GM18517 (cell line): ENCODE results near the gene ADAP1.
"Not testable (repeated sequence)": the region's sequence is repeated elsewhere in the genome, so short reads cannot be mapped to it uniquely, and the experiment has no call there.

ENCODE experiments used
- ATAC-seq: cut with Tn5 transposase; IDR thresholded peaks from one replicate; pipeline ENCODE4 v1.9.1; 2021; ENCODE audit warnings: mild to moderate bottlenecking, moderate library complexity; ENCODE audit not compliant: unreplicated experiment

ADAP1 gene

GRCh38 chr7:975702-976473 is 21.4 kb upstream of the ADAP1 start:
- ATAC-seq = no peak

GRCh38 chr7:974820-975681 is 20.6 kb upstream of the ADAP1 start, which contains the start of gene COX19:
COX19 (minus strand) TSS chr7:975549; CDS start chr7:975509, 40 bp downstream.
- peak; percentile 50 for ATAC-seq

- no peak for ATAC-seq
These were observed 19.7 kb upstream of the ADAP1 start for GRCh38 chr7:974172-974571.

- no peak for ATAC-seq
These were observed 18.8 kb upstream of the ADAP1 start for GRCh38 chr7:973312-973711.

- no peak for ATAC-seq
These were observed 18.3 kb upstream of the ADAP1 start for GRCh38 chr7:972676-973309.

GRCh38 chr7:972110-972509 is 17.6 kb upstream of the ADAP1 start:
- ATAC-seq = no peak

GRCh38 chr7:970744-971143 is 16.3 kb upstream of the ADAP1 start:
- no peak for ATAC-seq

GRCh38 chr7:969403-969802 is 14.9 kb upstream of the ADAP1 start:
- no peak for ATAC-seq

- ATAC-seq = no peak
These were observed 14.0 kb upstream of the ADAP1 start for GRCh38 chr7:968205-969105.

GRCh38 chr7:967361-968082 is 13.0 kb upstream of the ADAP1 start:
- ATAC-seq = no peak

GRCh38 chr7:966291-967069 is 12.0 kb upstream of the ADAP1 start:
- no peak for ATAC-seq

GRCh38 chr7:964401-965231 is 10.1 kb upstream of the ADAP1 start:
- no peak for ATAC-seq

- no peak for ATAC-seq
These were observed 9.0 kb upstream of the ADAP1 start for GRCh38 chr7:963236-964078.

GRCh38 chr7:962401-963081 is 8.1 kb upstream of the ADAP1 start:
- no peak for ATAC-seq

GRCh38 chr7:961546-962400 is 7.3 kb upstream of the ADAP1 start:
- ATAC-seq = no peak

GRCh38 chr7:960972-961371 is 6.5 kb upstream of the ADAP1 start:
- not testable (repeated sequence) for ATAC-seq
